GM19395 (cell line): ENCODE data around the gene DTNBP1.

Experiments
- ATAC-seq: cut with Tn5 transposase; IDR thresholded peaks from one replicate; pipeline ENCODE4 v1.9.1; 2021; ENCODE audit warnings: mild to moderate bottlenecking, moderate library complexity; ENCODE audit not compliant: unreplicated experiment

The DTNBP1 gene, protein sequence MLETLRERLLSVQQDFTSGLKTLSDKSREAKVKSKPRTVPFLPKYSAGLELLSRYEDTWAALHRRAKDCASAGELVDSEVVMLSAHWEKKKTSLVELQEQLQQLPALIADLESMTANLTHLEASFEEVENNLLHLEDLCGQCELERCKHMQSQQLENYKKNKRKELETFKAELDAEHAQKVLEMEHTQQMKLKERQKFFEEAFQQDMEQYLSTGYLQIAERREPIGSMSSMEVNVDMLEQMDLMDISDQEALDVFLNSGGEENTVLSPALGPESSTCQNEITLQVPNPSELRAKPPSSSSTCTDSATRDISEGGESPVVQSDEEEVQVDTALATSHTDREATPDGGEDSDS

DNA sequence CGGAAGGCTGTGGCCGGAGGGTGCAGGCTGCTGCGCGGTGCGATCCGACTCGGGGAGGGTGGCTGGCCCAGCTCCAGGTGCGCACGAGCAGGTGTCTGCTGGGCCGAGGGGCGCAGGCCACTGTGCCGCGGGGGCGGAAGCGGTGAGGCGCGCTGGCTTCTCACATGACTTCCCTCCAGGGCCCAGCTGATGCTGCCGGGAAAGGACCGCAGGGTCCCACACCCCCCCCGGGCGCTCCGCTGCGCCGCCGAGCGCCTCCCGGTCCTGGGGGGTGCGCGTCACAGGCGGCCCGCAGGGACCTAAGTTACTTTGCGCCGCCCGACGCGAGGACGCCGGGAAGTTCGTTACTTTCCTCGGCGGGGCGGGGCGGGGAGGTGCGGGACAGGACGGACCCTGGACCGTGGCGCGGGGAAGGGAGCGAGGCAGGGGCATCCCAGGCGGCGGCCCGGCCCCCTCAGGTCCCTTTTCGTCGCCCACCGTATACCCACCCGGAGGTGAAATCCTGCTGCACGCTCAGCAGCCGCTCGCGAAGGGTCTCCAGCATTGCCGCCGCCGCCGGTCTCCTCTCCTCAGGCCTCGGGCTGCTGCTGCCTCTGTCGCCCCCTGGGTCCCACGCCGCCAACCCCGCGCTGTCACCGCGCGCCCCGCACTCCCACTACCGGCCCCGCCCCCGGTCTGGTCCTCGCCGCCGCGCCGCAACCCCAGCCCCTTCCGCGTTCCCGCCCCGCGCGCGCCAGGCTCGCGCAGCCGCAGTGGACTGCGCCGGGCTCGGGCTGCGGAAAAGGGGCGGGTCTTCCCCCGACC lies at the start of gene DTNBP1:
DTNBP1 (minus strand) TSS at position 703 of the 804 bp plus-strand sequence; CDS start at position 544, 159 bp downstream.
- ATAC-seq, result peak; percentile 73

DNA sequence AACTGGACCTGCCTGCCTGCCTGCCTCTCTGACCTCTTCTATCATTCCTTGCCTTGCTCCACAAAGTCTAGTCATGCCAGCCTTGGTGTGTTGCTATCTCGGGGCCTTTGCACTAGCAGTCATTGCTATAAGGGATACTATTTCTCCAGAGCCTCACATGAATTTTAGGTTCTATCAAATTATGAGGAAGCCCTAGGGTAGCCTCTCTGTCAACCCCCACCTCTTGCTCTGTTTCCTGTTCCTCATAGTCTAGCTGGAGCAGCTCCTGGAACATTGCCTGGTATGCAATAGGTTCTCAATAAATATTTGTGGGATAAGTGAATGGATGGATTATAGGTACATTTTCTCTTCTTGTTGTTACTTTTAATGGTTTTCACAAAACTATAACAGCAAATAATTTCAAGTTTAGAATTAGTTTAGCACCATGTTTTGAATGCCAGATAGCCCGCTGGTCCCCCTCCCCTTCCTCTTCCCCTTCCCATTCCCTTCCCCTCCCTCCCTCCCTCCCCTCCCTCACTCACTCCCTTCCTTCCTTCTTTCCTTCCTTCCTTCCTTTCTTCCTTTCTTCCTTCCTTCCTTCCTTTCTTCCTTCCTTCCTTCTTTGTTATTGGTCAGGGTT lies 46.9 kb upstream of the DTNBP1 start:
- ATAC-seq, result no peak

DNA sequence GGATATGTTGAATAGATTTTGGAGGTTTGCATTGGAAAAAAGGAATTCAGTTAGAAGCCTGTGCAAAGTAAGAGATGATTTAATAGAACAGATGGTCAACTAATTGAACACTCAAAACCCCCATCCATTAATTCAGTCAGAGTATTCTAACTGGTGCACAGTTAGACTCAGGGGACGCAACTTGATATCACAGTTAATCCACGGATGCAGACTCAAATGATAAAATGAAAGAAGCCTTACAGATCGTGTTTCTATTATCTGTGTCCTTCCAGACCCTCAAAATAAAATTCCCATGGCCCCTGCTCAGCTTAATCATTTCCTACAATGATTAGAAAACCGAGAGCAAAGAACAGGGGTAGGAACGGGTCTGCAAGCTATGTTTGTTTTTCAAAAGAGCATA lies 45.4 kb upstream of the DTNBP1 start:
- ATAC-seq, result no peak

DNA sequence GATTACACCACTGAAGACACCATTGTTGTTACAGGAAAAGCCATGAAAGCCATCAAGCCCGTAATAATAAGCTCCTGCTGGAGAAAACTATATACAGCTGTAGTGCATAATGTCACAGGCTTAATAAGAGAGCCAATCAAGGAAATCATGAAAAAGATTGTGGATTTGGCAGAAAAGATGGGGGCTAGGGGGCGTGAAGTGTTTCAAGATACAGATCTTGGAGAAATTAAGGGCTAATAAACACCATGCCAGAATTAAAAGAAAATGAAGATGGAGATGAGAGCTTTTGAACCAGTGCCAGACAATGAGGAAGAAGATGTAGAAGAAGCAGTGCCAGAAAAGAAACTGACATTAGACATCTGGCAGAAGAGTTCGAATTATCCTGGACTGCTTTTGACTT lies 43.2 kb upstream of the DTNBP1 start:
- ATAC-seq, result no peak

DNA sequence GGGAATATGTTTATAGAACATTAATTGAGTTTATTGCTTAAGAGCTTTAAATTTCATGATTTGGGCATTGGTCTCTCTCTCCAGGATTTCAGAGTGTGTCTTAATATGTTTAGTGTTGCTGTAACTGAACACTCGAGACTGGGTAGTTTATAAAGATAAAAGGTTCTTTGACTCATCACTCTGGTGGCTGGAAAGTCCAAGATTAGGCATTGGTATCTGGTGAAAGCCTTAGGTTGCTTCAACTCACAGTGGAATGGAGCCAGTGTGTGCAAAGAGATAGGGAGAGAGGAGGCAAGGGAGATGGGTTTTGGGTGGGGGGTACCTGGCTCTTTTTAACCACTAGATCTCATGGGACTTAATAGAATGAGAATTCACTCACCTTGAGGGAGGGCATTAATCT lies 35.6 kb upstream of the DTNBP1 start:
- no peak for ATAC-seq

DNA sequence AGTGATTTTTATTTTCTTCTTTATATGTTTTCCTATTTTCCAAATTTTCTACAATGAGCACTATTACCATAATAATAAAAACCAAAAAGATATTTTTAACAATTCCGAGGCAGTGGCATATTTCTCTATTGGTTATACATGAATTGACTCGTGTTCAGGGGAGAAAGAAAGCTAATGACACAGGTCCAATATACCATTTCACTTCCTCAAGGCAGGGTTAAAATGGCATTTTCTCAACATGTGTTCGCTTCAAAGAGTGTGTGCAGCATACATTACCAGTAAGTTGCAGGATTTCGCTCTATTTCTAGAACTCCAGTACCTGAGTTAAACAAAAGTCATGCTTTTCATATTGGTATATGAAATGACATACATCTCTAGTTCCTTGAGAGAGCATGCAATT lies 35.1 kb upstream of the DTNBP1 start:
- ATAC-seq, result no peak

DNA sequence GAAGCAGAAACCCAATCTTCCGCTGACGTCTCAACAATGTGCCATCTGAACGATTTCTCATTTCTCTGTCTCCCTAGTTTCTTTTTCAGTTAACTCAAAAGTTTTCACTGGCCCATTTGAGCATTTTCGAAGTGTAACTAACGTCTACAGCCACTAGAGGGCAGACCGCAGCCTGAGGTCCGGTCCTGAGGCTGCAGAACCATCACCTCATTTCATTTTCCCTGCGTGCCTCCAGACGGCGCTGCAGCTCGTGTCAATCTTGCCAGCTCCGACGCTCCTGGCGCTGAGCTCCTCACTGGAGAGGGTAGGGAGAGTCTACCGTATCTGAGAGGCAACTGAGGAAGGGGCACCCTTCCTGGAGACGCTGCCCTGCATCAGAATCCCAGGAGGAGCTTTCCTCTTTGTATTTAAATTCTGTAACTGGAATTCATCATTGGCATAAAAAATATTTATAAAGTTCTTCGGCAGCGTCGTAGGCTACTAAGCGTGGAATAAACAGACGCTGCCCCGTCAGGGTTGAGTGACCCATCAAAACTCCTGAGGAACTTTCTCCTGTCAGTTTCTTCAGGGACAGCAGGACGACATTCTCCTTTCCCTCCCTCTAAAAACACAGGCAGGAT lies 28.5 kb upstream of the DTNBP1 start:
- peak; percentile 97 for ATAC-seq

DNA sequence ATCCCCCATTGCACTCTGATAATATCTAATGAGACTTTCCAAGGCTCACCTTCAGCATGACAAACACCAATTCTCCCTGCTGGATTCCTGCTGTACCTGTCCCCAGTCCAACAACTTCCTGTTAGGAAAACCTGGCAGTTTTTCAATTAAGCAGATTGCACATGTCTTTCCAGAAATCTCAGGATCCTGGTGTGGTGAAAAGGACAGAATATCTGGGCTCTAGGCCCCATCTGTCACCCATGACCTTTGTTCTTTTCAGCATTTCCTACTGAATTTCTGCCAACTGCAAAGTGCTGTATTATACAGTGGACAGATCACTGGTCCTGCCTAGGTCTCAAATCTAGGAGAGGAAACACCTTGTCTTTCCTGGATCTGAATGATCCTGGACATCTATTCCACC lies 27.7 kb upstream of the DTNBP1 start:
- no peak for ATAC-seq

DNA sequence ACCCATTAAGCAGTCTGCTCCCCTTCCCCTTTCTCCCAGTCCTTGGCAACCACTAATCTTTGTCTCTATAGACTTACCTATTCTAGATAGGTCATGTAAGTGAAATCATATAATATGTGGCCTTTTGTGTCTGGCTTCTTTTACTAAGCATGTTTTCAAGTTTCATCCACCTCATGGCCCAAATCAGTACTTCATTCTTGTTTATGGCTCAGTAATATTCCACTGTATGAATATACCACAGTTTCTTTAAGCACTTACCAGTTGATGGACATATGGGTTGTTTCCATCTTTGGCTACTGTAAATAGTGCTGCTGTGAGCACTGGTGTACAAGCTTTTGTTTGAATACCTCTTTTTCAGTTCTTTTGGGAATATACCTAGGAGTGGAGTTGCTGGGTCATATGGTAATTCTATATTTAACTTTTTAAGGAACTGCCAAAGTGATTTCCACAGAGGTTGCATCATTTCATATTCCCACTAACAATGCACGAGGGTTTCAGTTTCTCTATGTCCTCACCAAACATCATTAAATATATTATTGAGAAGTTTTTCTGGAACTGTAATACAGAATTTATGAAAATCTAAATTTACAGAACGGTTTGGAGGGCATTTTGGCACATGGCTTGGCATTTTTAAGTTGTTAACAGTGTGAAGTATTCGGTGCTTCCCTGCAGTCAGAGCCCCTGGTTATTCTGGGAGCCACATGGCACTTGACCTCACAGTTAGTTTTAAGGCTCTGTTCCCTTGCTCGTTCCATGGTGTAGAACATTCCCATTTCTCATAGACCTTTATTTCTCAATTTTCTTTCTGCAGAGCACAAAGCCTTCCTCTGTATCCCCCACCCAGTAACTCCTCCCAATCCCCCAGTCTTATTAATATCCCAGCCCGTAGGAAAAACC lies 27.0 kb upstream of the DTNBP1 start:
- no peak for ATAC-seq

DNA sequence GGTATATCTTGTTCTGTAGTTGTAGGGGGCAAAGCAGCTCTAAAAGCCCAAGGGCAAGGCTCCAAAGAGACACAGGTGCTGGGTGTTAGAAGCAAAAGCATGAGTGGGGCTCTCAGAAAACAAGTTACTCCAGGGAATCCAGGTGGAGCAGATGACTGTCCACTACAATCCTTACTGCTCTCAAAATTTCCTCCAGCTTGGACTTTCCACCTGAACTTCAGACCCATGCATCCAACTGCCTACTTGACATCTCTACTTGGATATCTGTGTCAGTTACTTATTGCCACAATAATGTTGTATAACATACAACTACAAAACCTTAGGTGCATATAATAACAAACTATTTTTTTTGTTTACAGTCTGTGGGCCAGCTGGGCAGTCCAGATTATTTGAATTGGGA lies 22.8 kb upstream of the DTNBP1 start:
- no peak for ATAC-seq

DNA sequence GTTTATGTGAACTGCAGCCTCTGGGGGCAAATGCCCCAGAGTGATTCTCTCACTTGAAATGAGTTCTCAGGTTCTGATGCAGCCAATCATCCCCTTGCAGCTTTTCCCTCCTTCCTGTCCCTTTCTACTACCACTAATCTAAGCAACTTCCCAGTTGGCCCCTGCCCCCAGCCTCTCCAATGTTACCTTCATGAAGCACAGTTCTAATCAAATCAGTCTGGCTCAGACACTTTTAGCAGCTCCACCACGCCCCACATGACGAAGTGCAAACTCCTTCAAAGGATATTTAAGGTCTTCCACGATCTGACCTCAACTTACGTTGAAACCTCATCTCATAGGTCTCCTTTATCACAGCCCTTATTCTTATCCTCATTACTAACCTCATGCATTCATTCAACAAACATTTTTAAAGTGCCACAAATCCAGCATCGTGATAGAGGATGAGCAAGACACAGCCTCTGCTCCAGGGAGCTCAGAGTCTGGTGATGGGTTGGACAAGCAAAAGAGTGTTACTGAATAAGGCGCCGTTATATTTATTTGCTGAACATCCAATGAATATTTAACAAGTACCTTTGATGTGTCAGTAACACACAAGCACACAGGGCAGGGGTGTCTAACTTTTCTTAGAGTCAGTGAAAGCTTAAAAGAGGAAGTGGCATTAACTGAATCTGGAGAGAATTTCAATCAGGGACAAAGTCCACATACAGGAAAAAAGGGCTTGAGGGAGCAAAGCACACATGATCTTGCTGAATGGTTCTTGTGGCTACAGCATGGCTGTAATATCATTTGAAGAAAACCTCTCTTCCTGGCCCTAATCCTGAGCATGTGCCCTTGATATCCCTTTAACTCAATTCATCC lies 20.4 kb upstream of the DTNBP1 start:
- ATAC-seq, result no peak

DNA sequence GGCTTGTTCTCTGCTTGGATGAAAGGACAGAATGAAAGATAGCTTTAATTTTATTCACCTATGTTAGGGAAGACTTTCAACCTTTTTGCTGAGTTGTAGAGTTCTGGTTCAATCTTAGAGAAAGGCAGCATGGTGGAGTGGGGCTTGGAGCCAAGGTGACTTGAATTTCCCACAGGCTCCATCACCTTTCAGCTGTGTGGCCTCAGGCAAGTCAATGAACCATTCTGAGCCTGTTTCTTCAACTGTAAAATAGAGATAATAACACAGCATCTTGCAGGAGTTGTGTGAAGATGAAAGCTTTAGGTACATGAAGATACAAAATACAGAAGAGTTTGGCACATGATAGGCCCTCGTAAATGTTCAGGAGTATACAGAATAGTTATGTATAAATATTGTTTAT lies 19.1 kb upstream of the DTNBP1 start:
- no peak for ATAC-seq

DNA sequence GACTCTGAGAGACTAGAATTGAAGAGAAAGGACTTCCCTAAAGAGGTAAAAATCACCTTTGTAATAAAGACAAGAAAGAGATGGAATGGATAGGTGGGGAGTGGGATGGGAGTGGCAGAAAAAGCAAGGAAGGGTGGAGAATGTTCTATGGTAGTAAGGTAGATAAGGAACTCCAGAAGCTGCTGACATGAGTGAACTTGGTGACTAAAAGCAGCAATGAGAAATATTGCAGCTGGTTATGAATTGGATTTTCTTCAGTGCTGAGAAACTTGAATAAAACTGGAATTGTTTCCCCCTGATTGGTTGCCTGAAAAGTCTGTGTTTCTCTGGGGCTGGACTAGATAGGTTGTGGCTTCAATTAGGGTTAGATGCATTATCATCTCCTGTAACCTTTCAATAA lies 15.7 kb upstream of the DTNBP1 start:
- ATAC-seq, result no peak

DNA sequence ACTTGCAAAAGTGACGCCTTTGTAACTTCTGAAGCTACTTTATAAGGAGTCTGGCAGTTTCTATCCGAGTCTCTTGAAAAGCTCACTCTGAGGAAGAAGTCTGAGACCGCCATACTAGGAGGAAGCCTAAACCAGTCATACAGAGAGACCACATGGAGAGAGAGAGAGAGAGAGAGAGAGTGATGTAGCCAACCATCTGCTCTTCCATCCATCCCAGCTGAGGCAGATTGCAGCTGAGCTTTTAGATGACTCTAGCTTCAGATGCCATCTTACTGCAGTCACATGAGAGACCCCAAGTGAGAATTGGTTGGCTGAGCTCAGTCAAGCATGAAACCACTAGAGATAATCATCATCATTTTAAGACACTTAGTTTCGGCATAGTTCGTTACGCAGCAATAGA lies 15.0 kb upstream of the DTNBP1 start:
- ATAC-seq, result no peak

DNA sequence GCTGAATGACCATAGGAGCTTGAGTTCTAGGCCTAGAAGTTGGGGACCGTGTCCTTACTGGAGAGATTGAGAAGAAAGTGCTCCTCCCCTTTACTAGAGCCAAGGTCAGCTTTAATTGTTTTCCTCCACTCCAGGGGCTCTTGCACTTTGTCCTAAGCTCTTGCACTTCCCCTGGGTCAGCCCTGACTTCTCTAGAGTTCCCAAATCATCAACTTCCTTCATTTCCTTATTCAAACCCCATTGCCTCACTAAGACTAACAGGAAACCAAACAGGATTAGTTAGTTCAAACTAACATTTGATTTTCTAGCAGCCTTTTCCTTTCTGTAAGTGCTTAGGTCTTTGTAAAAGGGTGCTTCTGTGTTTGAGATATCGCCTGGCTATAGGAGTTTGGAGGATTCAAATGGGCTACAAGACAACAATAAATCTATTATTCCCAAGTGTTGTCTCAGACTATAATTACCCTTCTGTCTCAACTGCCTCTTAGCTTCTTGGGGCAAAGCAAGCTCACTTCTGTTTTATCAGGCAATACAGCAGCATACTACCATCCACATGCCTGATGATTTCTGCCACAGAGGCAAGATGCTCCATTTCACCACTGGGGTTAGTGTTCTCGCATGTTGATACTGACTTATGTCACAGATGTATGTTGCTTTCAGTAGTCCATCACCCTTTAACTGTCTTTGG lies 12.8 kb upstream of the DTNBP1 start:
- ATAC-seq, result no peak

DNA sequence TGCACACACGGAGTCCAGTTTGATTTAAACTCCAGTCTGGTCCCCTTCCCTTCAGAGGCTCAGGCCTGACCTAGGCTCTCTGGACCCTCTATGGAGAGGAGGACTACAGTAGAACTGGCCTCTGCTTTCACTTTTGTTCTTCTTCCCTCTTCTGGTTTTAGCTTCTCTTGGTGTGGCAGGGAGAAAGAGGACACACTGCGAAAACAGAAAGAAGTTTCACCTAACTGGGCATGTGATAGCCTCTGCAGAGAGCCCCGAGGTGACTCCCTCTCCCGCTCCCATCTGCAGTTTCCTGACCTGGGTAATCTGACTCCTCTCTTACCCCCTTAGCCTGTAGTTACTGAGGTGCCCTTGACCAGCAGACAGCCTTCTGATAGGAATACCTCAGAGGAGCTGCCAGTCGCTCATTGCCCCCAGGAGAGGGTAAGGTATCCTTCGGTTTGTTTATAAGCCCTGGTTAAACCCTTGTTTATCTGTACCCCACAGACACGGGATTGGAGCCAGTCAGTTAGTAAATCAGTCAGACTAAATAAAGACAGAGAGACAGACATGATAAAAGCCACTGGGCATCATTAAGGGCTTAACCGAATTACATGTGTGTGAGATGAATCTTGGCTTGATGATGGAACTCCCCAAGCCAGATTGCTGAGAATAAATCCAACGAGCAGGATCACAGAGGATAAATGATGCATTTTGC lies 12.0 kb upstream of the DTNBP1 start:
- ATAC-seq, result no peak

DNA sequence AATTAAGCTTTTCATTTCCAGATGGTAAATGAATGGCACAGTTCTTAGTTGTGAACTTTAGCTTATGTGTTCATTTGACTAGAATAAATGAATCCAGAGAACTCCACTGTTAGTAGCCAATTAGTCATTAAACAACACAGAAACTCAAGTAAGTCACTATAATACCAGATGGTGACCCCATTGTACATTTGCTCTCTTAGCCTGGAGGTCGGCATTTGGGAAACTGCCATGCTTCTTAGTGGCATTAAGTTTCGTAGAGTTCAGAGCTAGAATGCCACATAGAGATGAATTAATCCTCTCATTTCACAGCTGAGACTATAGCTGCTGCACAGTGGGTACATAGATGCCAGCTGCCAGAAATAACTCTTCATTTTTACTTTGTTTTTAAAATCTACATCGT lies 10.8 kb upstream of the DTNBP1 start:
- ATAC-seq, result no peak

DNA sequence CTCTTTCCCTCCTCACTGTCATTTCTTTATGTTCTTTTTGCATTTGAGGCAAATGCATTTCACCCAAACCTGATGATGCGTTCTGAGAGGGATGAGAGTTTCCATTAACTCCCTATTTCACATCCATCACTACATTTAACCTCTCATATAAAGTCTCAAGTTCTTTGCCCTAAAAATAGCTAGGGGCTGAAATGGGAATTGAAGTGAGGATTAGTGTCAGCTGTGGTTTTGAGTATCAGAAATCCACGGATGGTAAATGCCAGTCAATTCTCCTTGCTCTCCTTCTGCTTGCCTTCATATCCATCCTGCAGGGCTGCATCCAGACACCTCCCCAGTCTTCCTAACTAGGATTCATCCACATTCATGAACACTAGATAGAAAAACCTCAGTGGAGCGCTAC lies 10.0 kb upstream of the DTNBP1 start:
- no peak for ATAC-seq
